ENCODE data around the gene ABCD3. TPM values are rescaled to one million over a fixed set of nuclear protein-coding genes. Genes with fewer than 3 reads are reported as not detected.
"Not testable (repeated sequence)": the region's sequence is repeated elsewhere in the genome, so short reads cannot be mapped to it uniquely, and the experiment has no call there.

Gene ABCD3
- total RNA-seq, 2 experiments from 2014 or later: 33.7 to 34.0 TPM

- H3K27me3 Mint-ChIP-seq; CTCF ChIA-PET; intact Hi-C loops (cut with micrococcal nuclease); H3K4me3 Mint-ChIP-seq; POLR2A ChIA-PET; DNase-seq; H3K9me3 Mint-ChIP-seq; H3K27ac Mint-ChIP-seq; H3K4me1 Mint-ChIP-seq (ENCODE audit: low read depth); H3K36me3 Mint-ChIP-seq: not testable (repeated sequence)
Measured at GRCh38 chr1:94567975-94568607, 149.9 kb downstream of the ABCD3 start.

Other genes with a start within 250 kb of the ABCD3 start
- gene ARHGAP29, start 180.8 kb upstream of the ABCD3 start, total RNA-seq: under 1 TPM; 0.31 to 0.38 TPM
- gene F3, start 123.4 kb downstream of the ABCD3 start, total RNA-seq: under 1 TPM; 0.15 to 0.33 TPM